G401 (cell line): ENCODE results near the gene KAZN. TPM values are rescaled to one million over a fixed set of nuclear protein-coding genes. Genes with fewer than 3 reads are reported as not detected.

Experiments
- DNase-seq: peaks from one replicate; pipeline ENCODE4 v3.0.0-alpha.2; 2015; ENCODE audit warnings: low spot score
- in situ Hi-C: cut with HindIII; loops from 2 replicates; pipeline ENCODE4 v1.10.0; 2016; ENCODE audit warnings: low sequenced_read_pairs, mixed read lengths
- total RNA-seq: library from RNA; depleted of rRNA; stranded (reverse); fragments of >200 nt; shearing (Covaris generic); gene quantifications from 2 replicates; pipeline ENCODE4 v1.2.3, GENCODE V29; 2014

KAZN gene
- total RNA-seq, 1 experiment from 2014 or later: 9.8 TPM

GRCh38 chr1:15100880-15101760 lies 502.6 kb downstream of the KAZN start:
- in situ Hi-C loops: no loop called here
- peak; percentile 20 for DNase-seq

- in situ Hi-C loops: no loop called here
- DNase-seq: no peak
Measured at GRCh38 chr1:15101801-15102200, 503.3 kb downstream of the KAZN start.

GRCh38 chr1:15102646-15103045 lies 504.2 kb downstream of the KAZN start:
- DNase-seq: no peak
- in situ Hi-C loops: no loop called here

- in situ Hi-C loops: no loop called here
- DNase-seq: no peak
Measured at GRCh38 chr1:15103211-15103610, 504.7 kb downstream of the KAZN start.

- in situ Hi-C loops: no loop called here
- peak; percentile 48 for DNase-seq
Measured at GRCh38 chr1:15103906-15104305, 505.4 kb downstream of the KAZN start.

GRCh38 chr1:15104768-15105167 lies 506.3 kb downstream of the KAZN start:
- in situ Hi-C loops: no loop called here
- no peak for DNase-seq

GRCh38 chr1:15106608-15107007 lies 508.1 kb downstream of the KAZN start:
- DNase-seq: no peak
- in situ Hi-C loops: no loop called here

- no peak for DNase-seq
- in situ Hi-C loops: no loop called here
Measured at GRCh38 chr1:15107058-15107687, 508.7 kb downstream of the KAZN start.

GRCh38 chr1:15107911-15108310 lies 509.4 kb downstream of the KAZN start:
- in situ Hi-C loops: no loop called here
- no peak for DNase-seq

GRCh38 chr1:15110128-15110866 lies 511.8 kb downstream of the KAZN start:
- DNase-seq: no peak
- in situ Hi-C loops: no loop called here

- in situ Hi-C loops: no loop called here
- DNase-seq: no peak
Measured at GRCh38 chr1:15110867-15111230, 512.4 kb downstream of the KAZN start.

GRCh38 chr1:15113146-15113545 lies 514.7 kb downstream of the KAZN start:
- in situ Hi-C loops: no loop called here
- no peak for DNase-seq

- DNase-seq: no peak
Measured at GRCh38 chr1:15114884-15115283, 516.4 kb downstream of the KAZN start.

GRCh38 chr1:15115542-15116330 lies 517.3 kb downstream of the KAZN start:
- in situ Hi-C loops: no loop called here
- no peak for DNase-seq

More at GRCh38 chr1:15114884-15115283, 516.4 kb downstream of the KAZN start:
- in situ Hi-C loops: no loop called here

GRCh38 chr1:15116966-15117365 lies 518.5 kb downstream of the KAZN start:
- in situ Hi-C loops: no loop called here
- peak; percentile 53 for DNase-seq

GRCh38 chr1:15117671-15118325 lies 519.3 kb downstream of the KAZN start:
- in situ Hi-C loops: no loop called here
- no peak for DNase-seq

- in situ Hi-C loops: no loop called here
- no peak for DNase-seq
Measured at GRCh38 chr1:15118579-15118978, 520.1 kb downstream of the KAZN start.

GRCh38 chr1:15120251-15120945 lies 521.9 kb downstream of the KAZN start:
- in situ Hi-C loops: no loop called here

More at GRCh38 chr1:15120251-15120945, 521.9 kb downstream of the KAZN start:
- no peak for DNase-seq
